ENCODE data around the gene NDUFB6. TPM values are rescaled to one million over a fixed set of nuclear protein-coding genes. Genes with fewer than 3 reads are reported as not detected.
"Not testable (repeated sequence)": the region's sequence is repeated elsewhere in the genome, so short reads cannot be mapped to it uniquely, and the experiment has no call there.

The NDUFB6 gene
- total and polyA plus RNA-seq, 4 donors = 48.6 to 109 (median 83.8) TPM

GRCh38 chr9:32526707-32527048 lies 46.3 kb downstream of the NDUFB6 start:
- no peaks in the 10 kb centered on the region for H3K36me3 ChIP-seq (ENCODE audit: control insufficient read depth, insufficient read depth, low read length)
- WGBS (ENCODE audit: insufficient coverage) = no CpG with 5 or more reads among the region's 2 CpGs
- peak overlapping the region; percentile 90 for H3K27ac ChIP-seq (ENCODE audit: low read depth, low read length)

GRCh38 chr9:32526041-32526706 lies 46.8 kb downstream of the NDUFB6 start, which contains the start of gene RIGI:
Gene RIGI (minus strand): TSS chr9:32526196. CDS start chr9:32526166, 30 bp downstream.
- no peaks in the 10 kb centered on the region for H3K9me3 ChIP-seq (ENCODE audit: control insufficient read depth, insufficient read depth, low read length)
- WGBS (ENCODE audit: insufficient coverage) = 0% methylated on average over 23 of the region's 37 CpGs
- H3K4me1 ChIP-seq (ENCODE audit: control insufficient read depth, insufficient read depth, low read length) = peaks cover 9% of the 10 kb centered on the region
- H3K36me3 ChIP-seq (ENCODE audit: control insufficient read depth, insufficient read depth, low read length) = no peaks in the 10 kb centered on the region
- peak within 1 kb of the TSS; percentile 74 for H3K4me3 ChIP-seq (ENCODE audit: low read depth, low read length)
- peak; percentile 36 to 93 (median 60) for DNase-seq (ENCODE audit: low read depth in 4 of 6, low spot score in 6 of 6)
- H3K27ac ChIP-seq (ENCODE audit: low read depth, low read length) = peak within 1 kb of the TSS; percentile 90
- H3K27me3 ChIP-seq (ENCODE audit: control insufficient read depth, insufficient read depth, low read length) = no peaks in the 10 kb centered on the region

More at GRCh38 chr9:32526707-32527048, 46.3 kb downstream of the NDUFB6 start:
- DNase-seq (ENCODE audit: low read depth in 4 of 6, low spot score in 6 of 6) = no peak
- no peaks in the 10 kb centered on the region for H3K27me3 ChIP-seq (ENCODE audit: control insufficient read depth, insufficient read depth, low read length)
- H3K9me3 ChIP-seq (ENCODE audit: control insufficient read depth, insufficient read depth, low read length) = no peaks in the 10 kb centered on the region
- H3K4me1 ChIP-seq (ENCODE audit: control insufficient read depth, insufficient read depth, low read length) = peaks cover 9% of the 10 kb centered on the region
- peak overlapping the region; percentile 74 for H3K4me3 ChIP-seq (ENCODE audit: low read depth, low read length)

DNA sequence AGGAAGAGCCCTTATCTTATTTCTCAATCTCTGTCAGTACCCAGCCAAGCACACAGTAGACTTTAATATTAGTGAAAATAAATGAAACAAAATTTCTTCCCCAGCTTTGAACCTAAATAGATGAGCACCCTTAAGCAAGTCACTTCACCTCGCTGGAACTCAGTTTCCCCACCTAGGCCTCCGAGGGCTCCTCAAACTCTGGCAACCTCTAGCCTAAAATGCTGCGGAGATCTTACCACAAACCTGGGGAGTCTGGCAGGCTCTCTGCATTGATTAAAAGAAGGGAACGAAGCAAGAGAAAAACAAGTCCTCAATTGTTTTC lies 47.3 kb downstream of the NDUFB6 start:
- Histone ChIP-seq H3K27ac (ENCODE audit: low read depth, low read length) (peak overlapping the region; percentile 90), H3K27me3 (ENCODE audit: control insufficient read depth, insufficient read depth, low read length) (no peaks in the 10 kb centered on the region)
- no peak for DNase-seq (ENCODE audit: low read depth in 4 of 6, low spot score in 6 of 6)

DNA sequence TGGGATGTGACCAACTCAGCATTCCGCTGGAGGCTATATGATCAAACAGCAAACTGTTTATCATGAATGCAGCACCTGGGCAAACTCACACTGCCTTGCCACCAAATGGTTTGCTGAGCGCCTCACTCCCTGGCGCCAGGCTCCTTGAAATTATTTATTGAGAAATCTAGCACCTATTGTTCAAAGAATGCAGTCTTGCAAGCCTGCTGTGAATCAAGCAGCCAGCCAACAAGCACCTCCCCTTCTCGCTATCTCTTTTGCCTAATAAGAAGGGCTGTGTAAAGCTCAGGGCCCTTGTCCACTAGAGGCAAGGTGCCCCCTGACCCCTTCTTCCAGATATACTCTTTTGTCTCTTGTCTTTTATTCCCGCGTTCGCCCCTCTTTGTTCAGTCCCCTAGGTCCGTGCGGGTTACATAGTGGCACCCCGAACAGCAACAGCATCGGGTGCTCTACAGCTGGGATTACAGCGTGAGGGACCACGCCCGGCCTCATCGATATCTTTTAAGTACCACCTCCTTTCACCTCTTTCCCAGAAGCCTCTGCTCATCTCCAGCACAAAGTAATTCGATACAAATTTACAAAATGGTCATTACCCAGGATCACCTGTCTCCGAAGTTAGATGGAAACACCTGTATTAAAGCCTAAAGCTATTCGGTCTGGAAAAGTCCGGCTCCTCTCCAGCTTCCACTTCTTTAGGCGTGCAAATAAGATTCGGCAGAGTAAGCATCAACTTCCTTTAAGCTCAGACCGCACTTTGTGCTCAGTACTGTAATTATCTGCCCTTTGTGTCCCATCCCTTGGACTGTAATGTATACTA lies 47.9 kb downstream of the NDUFB6 start:
- peak overlapping the region; percentile 90 for H3K27ac ChIP-seq (ENCODE audit: low read depth, low read length)
- 64% methylated on average over 16 of the region's 22 CpGs for WGBS (ENCODE audit: insufficient coverage)
- H3K9me3 ChIP-seq (ENCODE audit: control insufficient read depth, insufficient read depth, low read length) = no peaks in the 10 kb centered on the region
- DNase-seq (ENCODE audit: low read depth in 4 of 6, low spot score in 6 of 6) = peak in 3 of 6 donors; percentile 15 to 25 (median 17)
- H3K36me3 ChIP-seq (ENCODE audit: control insufficient read depth, insufficient read depth, low read length) = no peaks in the 10 kb centered on the region
- H3K4me3 ChIP-seq (ENCODE audit: low read depth, low read length) = peak overlapping the region; percentile 74
- H3K27me3 ChIP-seq (ENCODE audit: control insufficient read depth, insufficient read depth, low read length) = no peaks in the 10 kb centered on the region
- peaks cover 9% of the 10 kb centered on the region for H3K4me1 ChIP-seq (ENCODE audit: control insufficient read depth, insufficient read depth, low read length)

More for the DNA sequence above, 47.3 kb downstream of the NDUFB6 start:
- Histone ChIP-seq H3K36me3 (ENCODE audit: control insufficient read depth, insufficient read depth, low read length) (no peaks in the 10 kb centered on the region), H3K4me3 (ENCODE audit: low read depth, low read length) (peak overlapping the region; percentile 74), H3K4me1 (ENCODE audit: control insufficient read depth, insufficient read depth, low read length) (peaks cover 9% of the 10 kb centered on the region), H3K9me3 (ENCODE audit: control insufficient read depth, insufficient read depth, low read length) (no peaks in the 10 kb centered on the region)
- WGBS (ENCODE audit: insufficient coverage) = 27% methylated on average over 2 of the region's 4 CpGs

- not testable (repeated sequence) for H3K27me3 ChIP-seq (ENCODE audit: control insufficient read depth, insufficient read depth, low read length); H3K36me3 ChIP-seq (ENCODE audit: control insufficient read depth, insufficient read depth, low read length); H3K27ac ChIP-seq (ENCODE audit: low read depth, low read length); H3K4me3 ChIP-seq (ENCODE audit: low read depth, low read length); H3K4me1 ChIP-seq (ENCODE audit: control insufficient read depth, insufficient read depth, low read length); H3K9me3 ChIP-seq (ENCODE audit: control insufficient read depth, insufficient read depth, low read length); DNase-seq (ENCODE audit: low read depth in 4 of 6, low spot score in 6 of 6)
- 94% methylated on average over 9 of the region's 11 CpGs for WGBS (ENCODE audit: insufficient coverage)
Measured at GRCh38 chr9:32524558-32524891, 48.4 kb downstream of the NDUFB6 start.

GRCh38 chr9:32523910-32524309 lies 49.0 kb downstream of the NDUFB6 start:
- no peak overlapping the region for H3K27ac ChIP-seq (ENCODE audit: low read depth, low read length)
- H3K9me3 ChIP-seq (ENCODE audit: control insufficient read depth, insufficient read depth, low read length) = no peaks in the 10 kb centered on the region
- WGBS (ENCODE audit: insufficient coverage) = no CpG with 5 or more reads among the region's 1 CpG
- DNase-seq (ENCODE audit: low read depth in 4 of 6, low spot score in 6 of 6) = no peak
- peaks cover 9% of the 10 kb centered on the region for H3K4me1 ChIP-seq (ENCODE audit: control insufficient read depth, insufficient read depth, low read length)
- H3K27me3 ChIP-seq (ENCODE audit: control insufficient read depth, insufficient read depth, low read length) = no peaks in the 10 kb centered on the region
- no peak overlapping the region for H3K4me3 ChIP-seq (ENCODE audit: low read depth, low read length)
- no peaks in the 10 kb centered on the region for H3K36me3 ChIP-seq (ENCODE audit: control insufficient read depth, insufficient read depth, low read length)

GRCh38 chr9:32518276-32518675 lies 54.7 kb downstream of the NDUFB6 start:
- no peaks in the 10 kb centered on the region for H3K27me3 ChIP-seq (ENCODE audit: control insufficient read depth, insufficient read depth, low read length)
- no peak for DNase-seq (ENCODE audit: low read depth in 4 of 6, low spot score in 6 of 6)
- H3K36me3 ChIP-seq (ENCODE audit: control insufficient read depth, insufficient read depth, low read length) = no peaks in the 10 kb centered on the region
- H3K4me1 ChIP-seq (ENCODE audit: control insufficient read depth, insufficient read depth, low read length) = no peaks in the 10 kb centered on the region
- WGBS (ENCODE audit: insufficient coverage) = no CpG with 5 or more reads among the region's 1 CpG
- H3K4me3 ChIP-seq (ENCODE audit: low read depth, low read length) = no peak overlapping the region
- no peak overlapping the region for H3K27ac ChIP-seq (ENCODE audit: low read depth, low read length)
- H3K9me3 ChIP-seq (ENCODE audit: control insufficient read depth, insufficient read depth, low read length) = peaks cover 6% of the 10 kb centered on the region

GRCh38 chr9:32516241-32516640 lies 56.7 kb downstream of the NDUFB6 start:
- H3K4me3 ChIP-seq (ENCODE audit: low read depth, low read length) = no peak overlapping the region
- no peak overlapping the region for H3K27ac ChIP-seq (ENCODE audit: low read depth, low read length)
- peaks cover 6% of the 10 kb centered on the region for H3K9me3 ChIP-seq (ENCODE audit: control insufficient read depth, insufficient read depth, low read length)
- no peaks in the 10 kb centered on the region for H3K4me1 ChIP-seq (ENCODE audit: control insufficient read depth, insufficient read depth, low read length)
- no peak for DNase-seq (ENCODE audit: low read depth in 4 of 6, low spot score in 6 of 6)
- H3K27me3 ChIP-seq (ENCODE audit: control insufficient read depth, insufficient read depth, low read length) = no peaks in the 10 kb centered on the region
- no peaks in the 10 kb centered on the region for H3K36me3 ChIP-seq (ENCODE audit: control insufficient read depth, insufficient read depth, low read length)

GRCh38 chr9:32508728-32509127 lies 64.2 kb downstream of the NDUFB6 start:
- Histone ChIP-seq H3K27me3 (ENCODE audit: control insufficient read depth, insufficient read depth, low read length) (no peaks in the 10 kb centered on the region), H3K36me3 (ENCODE audit: control insufficient read depth, insufficient read depth, low read length) (no peaks in the 10 kb centered on the region), H3K4me3 (ENCODE audit: low read depth, low read length) (no peak overlapping the region), H3K9me3 (ENCODE audit: control insufficient read depth, insufficient read depth, low read length) (no peaks in the 10 kb centered on the region), H3K27ac (ENCODE audit: low read depth, low read length) (no peak overlapping the region), H3K4me1 (ENCODE audit: control insufficient read depth, insufficient read depth, low read length) (no peaks in the 10 kb centered on the region)
- DNase-seq (ENCODE audit: low read depth in 4 of 6, low spot score in 6 of 6) = no peak
- WGBS (ENCODE audit: insufficient coverage) = no CpG with 5 or more reads among the region's 1 CpG

DNA sequence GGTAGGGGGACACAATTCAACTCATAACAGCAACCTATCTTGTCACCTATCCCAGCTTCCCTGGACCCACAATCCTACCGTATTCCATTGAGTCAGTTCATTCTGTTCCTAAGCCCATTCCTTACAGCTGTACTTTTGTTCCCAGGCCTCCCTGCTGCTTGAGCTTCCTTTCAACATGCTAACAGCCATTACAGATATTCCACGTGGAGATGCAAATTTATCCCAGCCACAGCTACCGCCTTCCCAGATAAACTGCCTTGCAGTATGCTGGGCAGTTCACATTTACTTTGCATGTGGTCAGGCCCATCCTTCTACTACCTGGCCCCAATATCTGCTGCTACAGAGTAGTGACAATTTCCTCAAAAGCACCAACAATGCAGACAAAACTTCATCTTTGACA lies 70.0 kb downstream of the NDUFB6 start:
- DNase-seq (ENCODE audit: low read depth in 4 of 6, low spot score in 6 of 6) = no peak
- Histone ChIP-seq H3K36me3 (ENCODE audit: control insufficient read depth, insufficient read depth, low read length) (no peaks in the 10 kb centered on the region), H3K9me3 (ENCODE audit: control insufficient read depth, insufficient read depth, low read length) (no peaks in the 10 kb centered on the region), H3K4me1 (ENCODE audit: control insufficient read depth, insufficient read depth, low read length) (no peaks in the 10 kb centered on the region), H3K4me3 (ENCODE audit: low read depth, low read length) (no peak overlapping the region), H3K27ac (ENCODE audit: low read depth, low read length) (no peak overlapping the region), H3K27me3 (ENCODE audit: control insufficient read depth, insufficient read depth, low read length) (no peaks in the 10 kb centered on the region)
- 37% methylated on average over 3 of the region's 3 CpGs for WGBS (ENCODE audit: insufficient coverage)

Measured in spinal cord (tissue), 10 donors.